Left ventricle myocardium superior (tissue), 1 donor: ENCODE results near the gene L3MBTL2. TPM values are rescaled to one million over a fixed set of nuclear protein-coding genes. Genes with fewer than 3 reads are reported as not detected.
"Not testable (repeated sequence)": the region's sequence is repeated elsewhere in the genome, so short reads cannot be mapped to it uniquely, and the experiment has no call there.

Experiments used
- ATAC-seq: fragments of 200-7000 bp; cut with Tn5 transposase; one replicate; pipeline ENCODE4 v1.9.1; 2020; ENCODE audit warnings: mild to moderate bottlenecking, moderate library complexity
- DNase-seq: peaks from one replicate; pipeline ENCODE4 v3.0.0-alpha.2; 2020
- intact Hi-C: fragments of 100-400 bp; cut with micrococcal nuclease; formaldehyde crosslinking; loops from one replicate; pipeline ENCODE4 v1.11.0; 2022
- long read RNA-seq: library from polyadenylated mRNA; unstranded; transcript quantifications from one replicate; pipeline ENCODE4 v2.0.0, GENCODE V29; 2021
- total RNA-seq: library from RNA; stranded (reverse); fragmentation: NEBNext Ultra II Directional; extraction: Animal tissue kit (Norgen Biotek cat#: 25700); gene quantifications from one replicate; pipeline ENCODE4 v1.2.1, GENCODE V29; 2021
- donor health status: DM: no; HTN: yes; CAD: no; lungs with severe emphysema.

L3MBTL2 gene
- total RNA-seq, result 18.2 TPM
- long read RNA-seq, transcript L3MBTL2-201 (17 exons, 3,296 nt), result major isoform, 10 of 34 reads
- long read RNA-seq, partial matches to known transcripts, result 17 of 34 reads
- long read RNA-seq, other reads (novel, unspliced or antisense), result 7 of 34 reads

GRCh38 chr22:41204992-41205900, at the start of gene L3MBTL2:
Gene L3MBTL2, plus strand, starts transcription at chr22:41205312. Its CDS starts 51 bp downstream, at chr22:41205363.
- DNase-seq, result peak; percentile 99
- intact Hi-C loops, result no loop called here
- peak; percentile 100 for ATAC-seq

GRCh38 chr22:41157083-41157482, 48.0 kb upstream of the L3MBTL2 start:
- intact Hi-C loops, result no loop called here
- ATAC-seq (peak; percentile 64), DNase-seq (no peak)

- ATAC-seq, result no peak
- no peak for DNase-seq
- intact Hi-C loops, result no loop called here
Observed at GRCh38 chr22:41169157-41169556, 36.0 kb upstream of the L3MBTL2 start.

- ATAC-seq (no peak), DNase-seq (no peak)
- intact Hi-C loops, result no loop called here
Observed at GRCh38 chr22:41171996-41172395, 33.1 kb upstream of the L3MBTL2 start.

- DNase-seq, result no peak
- intact Hi-C loops, result no loop called here
- ATAC-seq, result peak; percentile 12
Observed at GRCh38 chr22:41175546-41175945, 29.6 kb upstream of the L3MBTL2 start.

- intact Hi-C loops, result no loop called here
- DNase-seq (no peak), ATAC-seq (peak; percentile 16)
Observed at GRCh38 chr22:41177040-41177621, 28.0 kb upstream of the L3MBTL2 start.

GRCh38 chr22:41177622-41178424, 27.3 kb upstream of the L3MBTL2 start:
- intact Hi-C loops, result no loop called here
- no peak for DNase-seq
- ATAC-seq, result no peak

- ATAC-seq, result peak; percentile 74
- intact Hi-C loops, result no loop called here
- peak; percentile 78 for DNase-seq
Observed at GRCh38 chr22:41178425-41178975, 26.6 kb upstream of the L3MBTL2 start.

- intact Hi-C loops, DNase-seq, ATAC-seq: not testable (repeated sequence)
Observed at GRCh38 chr22:41180362-41180761, 24.8 kb upstream of the L3MBTL2 start.

- ATAC-seq (no peak), DNase-seq (no peak)
- intact Hi-C loops, result no loop called here
Observed at GRCh38 chr22:41180926-41181325, 24.2 kb upstream of the L3MBTL2 start.

GRCh38 chr22:41181349-41182241, 23.5 kb upstream of the L3MBTL2 start:
- ATAC-seq (no peak), DNase-seq (no peak)
- intact Hi-C loops, result no loop called here

- ATAC-seq (no peak), DNase-seq (no peak)
- intact Hi-C loops, result no loop called here
Observed at GRCh38 chr22:41184679-41185078, 20.4 kb upstream of the L3MBTL2 start.

- no peak for ATAC-seq
- DNase-seq, result no peak
- intact Hi-C loops, result no loop called here
Observed at GRCh38 chr22:41191467-41191866, 13.6 kb upstream of the L3MBTL2 start.

- ATAC-seq, result no peak
- intact Hi-C loops, result no loop called here
- no peak for DNase-seq
Observed at GRCh38 chr22:41193829-41194228, 11.3 kb upstream of the L3MBTL2 start.

GRCh38 chr22:41197038-41197972, 7.8 kb upstream of the L3MBTL2 start:
- ATAC-seq (peak; percentile 96), DNase-seq (peak; percentile 91)
- intact Hi-C loops, result no loop called here

- DNase-seq, result peak; percentile 62
- intact Hi-C loops, result no loop called here
- peak; percentile 64 for ATAC-seq
Observed at GRCh38 chr22:41198027-41198580, 7.0 kb upstream of the L3MBTL2 start.

GRCh38 chr22:41201141-41201540, 4.0 kb upstream of the L3MBTL2 start:
- intact Hi-C loops, result no loop called here
- no peak for DNase-seq
- ATAC-seq, result no peak
